ENCODE results near the gene KCNG2.

DNA sequence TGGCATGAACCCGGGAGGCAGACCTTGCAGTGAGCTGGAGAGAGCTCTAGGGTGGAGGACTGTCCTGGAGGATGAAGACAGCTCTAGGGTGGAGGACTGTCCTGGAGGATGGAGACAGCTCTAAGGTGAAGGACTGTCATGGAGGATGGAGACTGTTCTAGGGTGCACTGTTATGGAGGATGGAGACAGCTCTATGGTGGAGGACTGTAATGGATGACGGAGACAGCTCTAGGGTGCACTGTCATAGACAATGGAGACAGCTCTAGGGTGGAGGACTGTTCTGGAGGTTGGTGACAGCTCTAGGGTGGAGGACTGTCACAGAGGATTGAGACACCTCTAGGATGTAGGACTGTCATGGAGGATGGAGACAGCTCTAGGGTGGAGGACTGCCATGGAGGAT lies 21.1 kb upstream of the KCNG2 start:
- TF ChIP-seq, protein P1, sequence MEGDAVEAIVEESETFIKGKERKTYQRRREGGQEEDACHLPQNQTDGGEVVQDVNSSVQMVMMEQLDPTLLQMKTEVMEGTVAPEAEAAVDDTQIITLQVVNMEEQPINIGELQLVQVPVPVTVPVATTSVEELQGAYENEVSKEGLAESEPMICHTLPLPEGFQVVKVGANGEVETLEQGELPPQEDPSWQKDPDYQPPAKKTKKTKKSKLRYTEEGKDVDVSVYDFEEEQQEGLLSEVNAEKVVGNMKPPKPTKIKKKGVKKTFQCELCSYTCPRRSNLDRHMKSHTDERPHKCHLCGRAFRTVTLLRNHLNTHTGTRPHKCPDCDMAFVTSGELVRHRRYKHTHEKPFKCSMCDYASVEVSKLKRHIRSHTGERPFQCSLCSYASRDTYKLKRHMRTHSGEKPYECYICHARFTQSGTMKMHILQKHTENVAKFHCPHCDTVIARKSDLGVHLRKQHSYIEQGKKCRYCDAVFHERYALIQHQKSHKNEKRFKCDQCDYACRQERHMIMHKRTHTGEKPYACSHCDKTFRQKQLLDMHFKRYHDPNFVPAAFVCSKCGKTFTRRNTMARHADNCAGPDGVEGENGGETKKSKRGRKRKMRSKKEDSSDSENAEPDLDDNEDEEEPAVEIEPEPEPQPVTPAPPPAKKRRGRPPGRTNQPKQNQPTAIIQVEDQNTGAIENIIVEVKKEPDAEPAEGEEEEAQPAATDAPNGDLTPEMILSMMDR (IDR thresholded peaks at IDR 0.05), result no peak
- TF ChIP-seq EZH2 (IDR thresholded peaks at IDR 0.05), result no peak
- TF ChIP-seq EZH2phosphoT487 (IDR thresholded peaks at IDR 0.05), result no peak

Data from neural progenitor cell (in vitro differentiated cells).